COLO668 (cell line): ENCODE results near the gene TAF7L.

Experiments
- DNase-seq: peaks from one replicate; lab custom pipeline; 2025; ENCODE audit not compliant: unreplicated experiment; lab: John Stamatoyannopoulos, UW

Gene TAF7L

DNA sequence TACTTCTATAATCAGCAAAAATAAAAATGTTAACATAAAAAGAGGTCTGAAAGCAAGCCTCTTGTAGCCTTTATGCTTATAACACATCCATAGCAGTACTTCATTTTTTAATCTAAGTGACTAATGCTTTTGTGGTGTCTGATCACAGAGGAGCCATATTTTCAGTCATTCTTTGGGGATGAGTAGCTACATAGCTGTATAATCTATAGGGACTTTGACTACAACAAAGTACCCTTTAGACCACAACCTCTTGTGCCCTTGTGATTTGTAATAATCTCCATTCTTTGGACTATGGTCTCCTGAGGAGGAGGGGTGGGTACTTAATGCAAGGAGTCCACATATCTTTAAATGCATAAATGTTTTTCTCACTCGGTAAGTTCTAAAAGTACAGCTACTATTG, 62.0 kb downstream of the TAF7L start:
- no peak for DNase-seq

GRCh38 chrX:101223226-101223625, 67.9 kb downstream of the TAF7L start:
- DNase-seq: no peak

GRCh38 chrX:101220662-101221260, 70.4 kb downstream of the TAF7L start:
- DNase-seq: peak; percentile 70

DNA sequence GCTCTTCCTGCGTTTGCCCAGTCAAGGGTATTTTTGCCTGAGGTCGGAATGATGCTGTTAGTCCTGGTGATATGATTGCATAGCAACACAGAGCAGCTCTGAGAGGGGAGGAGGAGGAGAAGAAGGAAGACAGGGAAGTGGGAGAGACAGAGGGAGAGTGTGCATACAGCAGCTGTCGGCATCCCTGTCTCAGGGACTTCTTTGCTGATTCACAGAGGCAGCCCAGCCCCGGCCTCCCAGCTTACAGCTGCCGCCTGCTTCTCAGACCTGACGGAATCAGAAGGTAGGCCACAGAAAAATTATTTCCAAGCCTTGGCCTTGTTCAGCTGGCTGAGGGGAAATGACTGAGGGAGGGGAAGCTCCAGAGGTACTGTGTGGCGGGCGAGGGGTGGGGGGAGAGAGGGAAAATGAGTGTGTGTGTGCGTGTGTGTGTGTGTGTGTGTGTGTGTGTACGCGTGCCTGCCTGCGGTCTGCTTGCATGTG, 71.2 kb downstream of the TAF7L start:
- DNase-seq: no peak

GRCh38 chrX:101219116-101219863, 71.8 kb downstream of the TAF7L start, which contains the start of gene DRP2:
Gene DRP2, plus strand, starts transcription at chrX:101219786. Its CDS starts 11,862 bp downstream, at chrX:101231648.
- no peak for DNase-seq
